ENCODE data around the gene ZEB2.

The ZEB2 gene

GRCh38 chr2:144519934-144520731 lies at the start of gene ZEB2:
Gene ZEB2 (minus strand): TSS chr2:144520119. CDS start chr2:144517350, 2,769 bp downstream.
- no peak for DNase-seq (ENCODE audit: low read depth, low spot score)

DNA sequence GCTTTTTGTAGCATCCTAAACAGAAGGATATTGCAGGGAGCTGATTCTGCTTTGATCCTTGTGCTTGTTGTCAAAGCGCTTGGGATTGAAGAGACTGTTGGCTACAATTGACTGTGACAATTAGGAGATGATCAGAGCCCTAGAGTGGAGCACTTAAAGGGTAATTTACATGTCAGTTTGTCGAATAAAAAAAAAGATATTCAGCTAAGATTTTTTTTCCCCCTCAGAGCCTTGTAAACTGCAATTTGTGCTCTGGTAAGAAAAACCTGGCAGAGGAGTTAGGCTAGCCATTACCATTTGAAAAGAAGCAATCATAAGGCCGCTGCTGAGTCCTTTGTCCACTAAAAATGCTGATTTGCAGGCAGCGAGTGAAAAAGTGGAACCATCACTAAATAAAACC lies 47.8 kb upstream of the ZEB2 start:
- peak; percentile 60 for DNase-seq (ENCODE audit: low read depth, low spot score)

GRCh38 chr2:144566448-144566847 lies 46.5 kb upstream of the ZEB2 start:
- DNase-seq (ENCODE audit: low read depth, low spot score) = no peak

DNA sequence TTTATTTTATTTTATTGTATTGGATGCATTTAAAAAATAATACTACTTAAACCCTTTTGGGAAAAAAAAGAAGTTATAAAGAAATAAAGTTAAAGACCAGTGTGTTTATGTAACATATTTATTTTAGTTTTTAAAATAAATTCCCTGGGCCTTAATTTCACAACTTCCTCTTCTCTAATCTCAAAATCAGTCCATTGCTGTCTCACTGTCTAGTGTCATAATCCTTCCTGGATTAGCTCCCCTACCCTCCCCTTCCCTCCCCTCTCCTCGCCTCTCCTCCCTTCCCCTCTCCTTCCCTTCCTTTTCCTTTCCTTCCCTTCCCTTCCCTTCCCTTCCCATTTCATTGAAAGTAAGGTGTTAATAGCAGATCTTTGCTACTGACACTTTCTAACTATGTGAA lies 40.3 kb upstream of the ZEB2 start:
- no peak for DNase-seq (ENCODE audit: low read depth, low spot score)

GRCh38 chr2:144559681-144560080 lies 39.8 kb upstream of the ZEB2 start:
- no peak for DNase-seq (ENCODE audit: low read depth, low spot score)

- DNase-seq (ENCODE audit: low read depth, low spot score) = no peak
Observed at GRCh38 chr2:144559242-144559641, 39.3 kb upstream of the ZEB2 start.

GRCh38 chr2:144554492-144555210 lies 34.7 kb upstream of the ZEB2 start:
- DNase-seq (ENCODE audit: low read depth, low spot score) = no peak

DNA sequence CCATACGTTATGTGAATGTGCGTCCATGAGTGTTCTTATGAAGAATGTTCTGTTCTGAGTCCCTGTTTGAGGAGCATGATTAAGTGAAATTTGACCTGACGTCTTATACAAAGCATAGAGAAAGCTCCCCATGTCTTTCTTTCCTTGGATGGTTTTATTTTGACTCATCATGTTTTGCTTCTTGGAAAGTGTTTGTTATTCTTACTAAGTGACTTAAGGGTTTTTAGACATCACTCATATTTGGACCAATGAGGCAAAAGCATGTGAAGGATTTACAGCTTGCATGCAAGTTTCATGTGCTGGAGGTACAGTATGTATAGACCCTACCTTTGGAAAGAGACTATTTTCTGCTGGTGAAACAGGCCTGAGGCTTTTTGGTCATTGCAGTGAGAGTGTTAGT lies 33.5 kb upstream of the ZEB2 start:
- DNase-seq (ENCODE audit: low read depth, low spot score) = no peak

DNA sequence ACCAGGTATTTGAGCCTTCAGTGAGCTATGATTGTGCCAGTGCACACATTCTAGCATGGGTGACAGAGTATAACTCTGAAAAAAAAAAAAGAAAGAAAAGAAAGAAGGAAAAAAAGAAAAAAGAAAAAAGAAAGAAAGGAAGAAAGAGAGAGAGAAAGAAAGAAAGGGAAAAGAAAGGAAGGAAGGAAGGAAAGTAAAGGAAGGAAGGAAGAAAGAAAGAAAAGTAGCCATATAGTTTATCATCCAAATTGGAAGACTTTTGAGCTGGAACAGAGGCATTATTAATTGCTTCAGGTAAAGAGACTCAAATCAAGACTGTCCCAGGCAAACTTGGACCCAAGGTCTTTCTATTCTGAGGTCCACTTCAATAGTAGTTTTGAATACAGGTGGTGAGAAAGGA lies 32.9 kb upstream of the ZEB2 start:
- DNase-seq (ENCODE audit: low read depth, low spot score) = no peak

GRCh38 chr2:144550911-144551310 lies 31.0 kb upstream of the ZEB2 start:
- DNase-seq (ENCODE audit: low read depth, low spot score) = no peak

DNA sequence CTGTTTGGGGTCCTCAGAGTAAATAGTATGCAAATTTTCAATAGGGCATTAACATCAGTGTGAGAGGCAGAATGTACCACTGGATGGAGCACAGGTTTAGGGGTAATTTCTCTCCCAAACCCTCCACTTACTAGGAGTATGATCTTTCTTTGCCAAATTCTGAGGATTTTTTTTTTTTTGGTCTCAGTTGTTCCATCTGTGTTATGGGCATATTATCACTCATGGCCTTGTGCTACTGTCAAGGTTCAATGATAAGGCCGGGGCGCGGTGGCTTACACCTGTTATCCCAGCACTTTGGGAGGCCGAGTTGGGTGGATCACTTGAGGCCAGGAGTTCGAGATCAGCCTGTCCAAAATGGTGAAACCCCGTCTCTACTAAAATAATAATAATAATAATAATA lies 30.2 kb upstream of the ZEB2 start:
- DNase-seq (ENCODE audit: low read depth, low spot score) = no peak

DNA sequence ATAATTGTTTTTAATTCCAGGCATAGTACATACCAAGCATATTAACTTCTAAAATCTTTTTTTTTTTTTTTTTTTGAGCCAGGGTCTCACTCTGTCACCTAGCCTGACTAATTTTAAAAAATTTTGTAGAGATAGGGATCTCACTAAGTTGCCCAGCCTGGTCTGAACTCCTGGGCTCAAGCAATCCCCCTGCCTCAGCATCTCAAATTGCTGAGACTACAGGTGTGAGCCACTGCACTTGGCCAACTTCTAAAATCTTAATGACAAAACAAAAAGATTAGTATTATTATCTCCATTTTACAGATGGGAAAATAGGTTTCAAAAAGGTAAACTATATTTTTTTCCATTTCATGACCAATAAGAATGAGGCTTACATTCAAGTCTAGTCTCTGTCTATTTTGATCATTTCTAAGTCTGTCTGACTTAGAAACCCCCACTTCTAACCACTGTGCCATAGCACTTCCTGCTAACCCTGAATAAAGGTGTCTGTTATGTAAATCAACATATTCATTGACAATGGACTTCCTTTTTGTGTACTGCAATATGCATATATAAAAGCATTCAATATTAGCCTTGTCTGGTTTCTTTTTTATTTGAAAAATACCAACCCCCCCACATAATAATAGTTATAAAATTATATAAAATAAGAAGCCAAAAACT lies 28.7 kb upstream of the ZEB2 start:
- no peak for DNase-seq (ENCODE audit: low read depth, low spot score)

- no peak for DNase-seq (ENCODE audit: low read depth, low spot score)
Observed at GRCh38 chr2:144548088-144548487, 28.2 kb upstream of the ZEB2 start.

DNA sequence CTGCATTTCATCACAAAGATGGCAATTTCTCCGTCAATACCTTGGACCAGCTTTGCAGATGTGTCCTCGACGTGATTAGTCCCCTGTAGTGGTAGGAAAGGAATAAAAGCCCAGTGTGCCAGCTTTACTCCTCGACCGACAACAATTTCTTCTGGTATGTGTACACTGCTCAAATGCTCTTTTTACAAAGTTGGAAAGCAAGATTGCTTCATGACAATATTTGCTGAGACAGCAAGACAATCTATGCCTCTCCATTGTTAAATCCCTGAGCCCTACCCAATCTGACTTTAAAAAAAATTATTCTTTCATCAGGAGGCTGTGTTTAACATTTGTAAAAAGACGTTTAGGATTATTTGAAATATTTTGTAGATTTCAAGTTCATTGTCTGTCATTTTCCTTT lies 27.6 kb upstream of the ZEB2 start:
- no peak for DNase-seq (ENCODE audit: low read depth, low spot score)

DNA sequence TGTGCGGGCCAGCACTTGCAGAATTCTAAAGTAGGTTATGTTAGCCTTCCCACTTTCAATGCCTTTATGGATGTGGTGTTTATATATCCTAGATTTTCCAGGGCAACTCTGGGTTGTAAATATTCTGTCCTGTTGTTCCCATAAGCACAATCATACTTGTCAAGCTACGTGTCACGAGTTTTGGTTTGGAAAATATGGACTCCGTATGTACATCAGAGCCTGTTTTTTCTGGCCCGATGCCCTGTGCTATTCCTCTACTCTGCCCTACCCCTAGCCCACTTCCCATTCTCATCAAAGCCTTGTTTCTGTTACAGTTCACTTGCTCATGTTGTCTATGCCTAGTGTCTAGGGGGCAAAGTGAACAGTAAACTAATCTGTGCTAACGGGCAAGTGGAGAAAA lies 27.0 kb upstream of the ZEB2 start:
- no peak for DNase-seq (ENCODE audit: low read depth, low spot score)

DNA sequence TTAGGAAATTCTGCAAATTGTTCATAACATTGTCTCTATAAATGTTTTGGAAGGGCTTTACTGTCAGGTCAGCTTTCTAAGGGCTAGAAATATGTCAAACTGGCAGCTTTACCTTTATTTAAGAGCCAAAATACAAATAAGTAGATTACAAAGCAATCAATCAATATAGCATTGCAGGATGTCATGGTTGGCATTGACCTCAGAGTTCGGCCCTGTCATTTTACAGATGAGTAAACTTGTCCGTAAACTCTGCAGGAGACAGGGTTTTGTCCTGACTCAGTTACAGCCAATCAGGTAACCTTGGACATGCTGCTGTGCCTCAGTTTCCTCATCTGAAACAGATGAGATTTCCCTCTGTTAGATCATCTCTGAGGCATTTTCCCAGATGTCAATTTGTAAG lies 25.9 kb upstream of the ZEB2 start:
- no peak for DNase-seq (ENCODE audit: low read depth, low spot score)

- no peak for DNase-seq (ENCODE audit: low read depth, low spot score)
Observed at GRCh38 chr2:144544053-144544452, 24.1 kb upstream of the ZEB2 start.

- no peak for DNase-seq (ENCODE audit: low read depth, low spot score)
Observed at GRCh38 chr2:144541396-144541795, 21.5 kb upstream of the ZEB2 start.

DNA sequence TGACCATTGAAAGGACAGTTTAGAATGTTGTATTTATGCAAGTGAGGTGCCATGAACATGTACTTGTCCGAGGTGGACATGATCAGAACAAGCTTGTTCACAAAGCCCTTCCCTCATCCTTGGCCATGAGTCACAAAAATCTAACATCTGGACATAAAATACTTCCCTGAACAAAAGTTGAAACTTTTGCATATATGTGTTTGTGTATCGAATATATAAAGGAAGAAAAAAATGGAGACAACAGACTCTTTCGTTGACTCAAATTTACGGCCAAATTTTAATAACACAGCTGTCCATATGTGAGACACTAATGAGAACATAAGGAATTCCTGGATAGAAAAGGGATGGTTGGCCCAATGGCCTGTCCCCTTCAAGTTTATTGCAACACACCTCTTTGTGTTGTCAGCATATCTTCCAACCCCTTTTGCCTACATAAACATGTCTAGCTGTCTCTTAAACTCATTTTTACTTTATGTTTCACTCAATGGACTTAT lies 19.4 kb upstream of the ZEB2 start:
- DNase-seq (ENCODE audit: low read depth, low spot score) = no peak

- no peak for DNase-seq (ENCODE audit: low read depth, low spot score)
Observed at GRCh38 chr2:144535300-144535699, 15.4 kb upstream of the ZEB2 start.

GRCh38 chr2:144533221-144533620 lies 13.3 kb upstream of the ZEB2 start:
- no peak for DNase-seq (ENCODE audit: low read depth, low spot score)

DNA sequence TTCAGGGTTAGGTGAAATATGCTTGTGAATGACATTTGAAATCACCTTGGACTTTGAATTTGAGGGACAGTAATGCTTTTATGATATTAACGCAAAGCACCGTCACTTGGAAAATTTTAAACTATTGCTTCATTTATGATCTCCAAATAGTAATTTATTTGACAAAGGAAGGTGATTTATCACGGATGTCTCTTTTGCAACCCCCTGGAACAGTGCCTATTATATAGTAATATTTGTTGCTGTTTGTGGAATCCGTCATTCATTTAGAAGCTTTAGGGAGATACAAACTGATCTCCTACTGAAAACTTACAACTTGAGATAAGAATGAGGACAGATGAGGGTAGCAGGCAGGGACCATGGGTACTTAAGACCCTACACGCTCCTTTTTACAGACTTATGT lies 10.7 kb upstream of the ZEB2 start:
- no peak for DNase-seq (ENCODE audit: low read depth, low spot score)

GRCh38 chr2:144529841-144530240 lies 9.9 kb upstream of the ZEB2 start:
- DNase-seq (ENCODE audit: low read depth, low spot score) = no peak

Data from iPS DF 19.7 (cell line).